ENCODE data around the gene MYOZ3.

MYOZ3 gene

GRCh38 chr5:150644058-150644457 lies 17.0 kb upstream of the MYOZ3 start:
- no peak for DNase-seq

DNA sequence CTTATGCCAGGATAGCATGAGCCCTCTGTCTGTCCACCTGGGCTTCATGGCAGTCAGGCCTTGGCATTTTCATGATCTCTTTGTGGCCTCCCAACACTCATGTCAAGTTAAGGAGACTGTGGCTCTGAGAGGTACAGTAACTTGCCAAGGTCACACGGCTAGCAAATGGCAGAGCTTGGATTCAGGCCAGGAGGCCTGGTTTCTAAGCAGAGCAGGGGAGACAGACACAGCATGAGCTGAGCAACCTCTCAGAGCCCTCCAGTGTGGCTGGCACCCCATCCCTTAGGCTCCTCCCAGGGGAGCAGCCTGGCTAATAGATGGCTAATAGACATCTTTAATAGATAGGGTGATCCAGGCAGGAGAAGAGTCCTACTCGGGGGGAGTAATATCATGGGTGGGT lies 16.5 kb upstream of the MYOZ3 start:
- DNase-seq = no peak

DNA sequence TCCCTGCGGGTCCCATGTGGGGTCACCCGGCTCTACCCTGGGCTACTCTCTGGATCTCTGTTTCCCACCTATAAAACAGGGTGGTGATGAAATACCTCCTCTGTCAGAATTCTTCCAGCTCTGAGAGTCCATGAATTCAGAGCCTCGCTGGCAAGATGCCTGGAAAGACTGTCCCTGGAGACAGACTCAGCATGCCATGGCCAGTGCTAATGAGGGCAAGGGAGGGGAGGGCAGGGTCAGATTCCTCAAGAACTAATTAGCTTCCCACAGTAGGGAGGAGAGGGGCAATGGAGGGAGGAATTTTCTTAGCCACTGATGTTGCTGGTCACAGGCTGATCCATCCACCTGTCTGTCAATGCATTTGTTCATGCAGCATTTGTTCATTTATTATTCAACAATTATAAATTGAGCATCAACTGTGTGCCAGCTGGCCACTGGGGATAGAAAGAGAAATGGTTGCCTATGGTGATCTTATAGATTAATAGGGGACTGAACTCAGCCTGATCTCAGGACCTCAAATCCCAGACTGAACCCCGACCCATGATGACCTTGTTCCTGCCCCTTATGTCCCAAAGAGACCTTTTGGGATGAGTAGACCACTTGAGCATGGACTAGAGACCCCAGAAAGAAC lies 15.9 kb upstream of the MYOZ3 start:
- DNase-seq = no peak

GRCh38 chr5:150647275-150648251 lies 13.5 kb upstream of the MYOZ3 start:
- DNase-seq = no peak

GRCh38 chr5:150648294-150649107 lies 12.6 kb upstream of the MYOZ3 start:
- DNase-seq = no peak

DNA sequence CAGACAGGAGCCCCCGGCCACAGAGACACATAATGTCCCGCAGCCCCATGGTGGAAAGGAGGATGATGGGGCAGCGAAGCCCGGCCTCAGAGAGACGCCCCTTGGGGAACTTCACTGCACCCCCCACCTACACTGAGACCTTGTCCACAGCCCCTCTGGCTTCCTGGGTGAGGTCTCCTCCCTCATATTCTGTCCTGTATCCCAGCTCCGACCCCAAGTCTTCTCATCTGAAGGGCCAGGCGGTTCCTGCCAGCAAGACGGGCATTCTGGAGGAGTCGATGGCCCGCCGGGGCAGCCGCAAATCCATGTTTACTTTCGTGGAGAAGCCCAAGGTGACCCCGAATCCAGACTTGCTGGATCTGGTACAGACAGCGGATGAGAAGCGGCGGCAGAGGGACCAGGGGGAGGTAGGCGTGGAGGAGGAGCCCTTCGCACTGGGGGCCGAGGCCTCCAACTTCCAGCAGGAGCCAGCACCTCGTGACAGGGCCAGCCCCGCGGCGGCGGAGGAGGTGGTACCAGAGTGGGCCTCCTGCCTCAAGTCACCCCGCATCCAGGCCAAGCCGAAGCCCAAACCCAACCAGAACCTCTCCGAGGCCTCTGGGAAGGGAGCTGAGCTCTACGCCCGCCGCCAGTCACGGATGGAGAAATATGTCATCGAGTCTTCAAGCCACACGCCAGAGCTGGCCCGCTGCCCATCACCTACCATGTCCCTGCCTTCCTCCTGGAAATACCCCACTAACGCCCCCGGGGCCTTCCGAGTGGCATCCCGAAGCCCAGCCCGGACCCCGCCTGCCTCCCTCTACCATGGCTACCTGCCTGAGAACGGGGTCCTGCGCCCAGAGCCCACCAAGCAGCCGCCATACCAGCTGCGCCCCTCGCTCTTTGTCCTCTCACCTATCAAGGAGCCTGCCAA lies 11.7 kb upstream of the MYOZ3 start:
- no peak for DNase-seq

DNA sequence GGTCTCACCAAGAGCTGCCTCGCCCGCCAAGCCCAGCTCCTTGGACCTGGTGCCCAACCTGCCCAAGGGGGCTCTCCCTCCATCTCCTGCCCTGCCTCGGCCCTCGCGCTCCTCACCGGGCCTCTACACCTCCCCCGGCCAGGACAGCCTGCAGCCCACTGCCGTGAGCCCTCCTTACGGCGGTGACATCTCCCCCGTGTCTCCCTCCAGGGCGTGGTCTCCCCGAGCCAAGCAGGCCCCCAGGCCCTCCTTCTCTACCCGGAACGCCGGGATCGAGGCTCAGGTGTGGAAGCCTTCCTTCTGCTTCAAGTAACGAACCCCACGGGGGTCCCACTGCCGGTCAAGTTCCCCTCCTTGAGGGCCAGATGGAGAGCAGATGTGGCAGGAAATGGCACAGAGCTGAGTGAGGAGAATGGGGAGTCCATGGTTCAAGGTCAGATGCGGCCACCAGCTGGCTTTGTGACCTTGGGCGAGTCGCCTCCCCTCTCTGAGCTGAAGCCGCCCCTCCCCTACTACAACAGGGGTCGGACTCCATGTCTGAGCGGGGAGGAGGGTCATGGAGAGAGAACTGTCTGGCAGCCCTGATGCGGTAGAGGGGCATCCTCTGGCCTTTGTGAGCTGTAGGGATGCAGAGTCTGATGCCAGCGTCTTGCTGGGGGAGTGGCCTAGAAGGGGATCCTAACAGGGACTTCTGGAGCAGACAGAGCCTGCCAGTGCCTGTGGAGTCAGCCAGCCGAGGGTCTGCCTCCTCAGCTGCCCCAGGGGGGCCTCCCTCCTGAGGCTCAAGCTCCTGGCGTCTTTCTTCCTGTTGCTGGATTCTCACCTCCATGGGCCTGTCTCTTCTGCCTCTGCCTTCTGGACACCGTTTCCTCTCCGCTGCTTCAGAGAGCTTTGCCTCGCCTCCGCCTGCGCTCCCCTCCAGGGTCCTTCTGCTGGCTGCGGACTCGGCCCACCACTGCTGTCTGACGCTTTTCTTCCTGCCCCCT lies 10.7 kb upstream of the MYOZ3 start:
- DNase-seq = no peak

- DNase-seq = no peak
Measured at GRCh38 chr5:150651382-150651781, 9.7 kb upstream of the MYOZ3 start.

DNA sequence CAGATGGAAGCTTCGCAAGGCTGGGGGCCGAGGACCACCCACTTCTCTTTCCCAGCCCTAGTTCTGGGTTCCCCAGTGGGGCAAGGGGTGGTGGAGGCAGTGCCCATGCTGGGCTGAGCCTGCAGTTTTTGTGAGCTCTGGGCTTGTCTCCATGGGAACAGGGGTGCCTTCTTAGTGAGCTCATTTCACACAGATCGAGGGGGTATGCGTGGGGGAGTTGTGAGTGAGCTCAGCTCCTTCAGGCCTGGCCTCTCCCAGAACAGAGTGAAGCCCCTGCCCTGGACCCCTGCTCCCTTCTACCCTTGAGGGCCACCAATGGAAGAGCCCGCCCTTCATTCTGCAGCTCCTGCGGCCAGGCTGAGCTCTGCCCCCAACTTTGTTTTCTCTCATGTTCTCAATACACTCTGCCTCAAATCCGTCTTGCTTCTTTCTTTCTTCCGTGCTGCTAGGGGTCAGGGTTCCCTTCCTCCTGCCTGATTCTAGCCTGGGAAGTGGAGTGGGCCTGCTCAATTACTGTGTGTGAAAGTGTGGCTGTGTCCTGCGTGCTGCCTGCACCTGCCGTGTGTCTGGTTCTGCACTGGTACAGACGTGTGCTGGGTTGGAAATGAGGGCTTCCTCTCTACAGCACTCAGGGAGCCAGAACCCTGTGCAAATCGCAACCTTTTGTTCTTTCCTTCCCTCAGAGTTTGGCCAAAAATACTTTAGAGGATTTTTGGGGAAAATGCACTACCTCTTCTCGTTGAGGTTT lies 9.0 kb upstream of the MYOZ3 start:
- no peak for DNase-seq

DNA sequence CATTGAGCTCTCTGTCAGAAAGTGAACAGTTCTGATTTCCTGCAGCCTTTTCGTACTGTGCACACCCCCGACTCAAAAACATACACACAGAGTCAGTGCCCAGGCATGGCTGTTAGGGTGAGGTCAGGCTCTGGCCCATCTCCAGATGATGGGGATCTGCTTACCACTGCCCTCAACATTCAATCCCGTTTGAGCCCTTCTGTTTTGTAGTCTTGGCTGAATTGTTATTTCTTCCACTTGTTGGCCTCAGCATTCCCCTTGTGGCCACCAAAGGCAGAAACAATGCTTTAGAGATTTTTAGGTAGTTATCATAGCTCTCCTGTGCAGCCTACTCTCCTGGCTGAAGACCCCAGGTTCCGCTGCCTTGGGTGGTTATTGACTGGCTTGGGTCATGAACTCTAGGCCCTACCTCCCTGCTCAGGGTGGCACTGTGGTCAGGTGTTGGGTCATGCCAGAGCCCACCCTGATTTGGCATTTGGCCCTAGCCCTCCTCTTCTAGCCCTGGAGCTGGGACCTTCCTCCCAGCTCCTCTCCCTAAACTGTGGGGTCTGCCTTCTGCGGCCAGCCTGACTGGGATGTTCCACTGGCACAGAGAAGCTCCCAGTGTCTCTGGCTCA lies 7.8 kb upstream of the MYOZ3 start:
- no peak for DNase-seq

DNA sequence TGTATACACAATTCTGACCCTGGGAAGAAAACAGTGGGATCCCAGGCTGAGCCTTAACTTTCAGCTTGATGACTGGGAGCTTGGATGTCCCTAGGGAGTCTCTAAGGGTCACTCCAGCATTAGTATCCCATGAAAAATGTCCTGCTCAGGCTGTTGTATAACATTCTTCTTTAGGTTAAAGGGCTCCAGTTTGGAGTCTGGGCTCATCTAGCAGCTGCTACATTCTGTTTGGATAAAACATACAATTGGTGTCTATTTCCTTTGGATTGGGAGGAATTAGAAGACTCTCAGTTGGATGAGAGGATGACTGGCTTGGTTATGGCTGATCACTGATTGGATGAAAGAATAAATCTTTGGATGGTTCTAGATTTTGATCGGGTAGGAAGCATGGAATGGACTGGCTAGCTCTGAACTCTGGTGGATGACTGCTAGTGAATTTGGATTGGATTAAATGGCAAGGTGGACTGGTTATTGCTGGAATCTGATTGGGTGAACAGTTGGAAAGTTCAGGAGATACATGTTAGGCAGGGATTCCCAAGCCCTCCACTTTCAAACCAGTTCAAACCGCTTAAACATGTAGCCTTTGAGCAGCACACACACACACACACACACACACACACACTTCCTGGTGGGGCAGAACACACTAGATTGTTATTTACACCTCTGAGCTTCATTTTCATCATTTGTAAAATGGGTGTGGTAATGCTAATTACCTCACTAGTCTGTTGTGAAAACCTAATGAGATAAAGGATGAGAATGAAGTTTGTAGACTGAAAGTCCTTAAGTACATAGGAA lies 7.1 kb upstream of the MYOZ3 start:
- DNase-seq = no peak

GRCh38 chr5:150655221-150655620 lies 5.8 kb upstream of the MYOZ3 start:
- DNase-seq = no peak

DNA sequence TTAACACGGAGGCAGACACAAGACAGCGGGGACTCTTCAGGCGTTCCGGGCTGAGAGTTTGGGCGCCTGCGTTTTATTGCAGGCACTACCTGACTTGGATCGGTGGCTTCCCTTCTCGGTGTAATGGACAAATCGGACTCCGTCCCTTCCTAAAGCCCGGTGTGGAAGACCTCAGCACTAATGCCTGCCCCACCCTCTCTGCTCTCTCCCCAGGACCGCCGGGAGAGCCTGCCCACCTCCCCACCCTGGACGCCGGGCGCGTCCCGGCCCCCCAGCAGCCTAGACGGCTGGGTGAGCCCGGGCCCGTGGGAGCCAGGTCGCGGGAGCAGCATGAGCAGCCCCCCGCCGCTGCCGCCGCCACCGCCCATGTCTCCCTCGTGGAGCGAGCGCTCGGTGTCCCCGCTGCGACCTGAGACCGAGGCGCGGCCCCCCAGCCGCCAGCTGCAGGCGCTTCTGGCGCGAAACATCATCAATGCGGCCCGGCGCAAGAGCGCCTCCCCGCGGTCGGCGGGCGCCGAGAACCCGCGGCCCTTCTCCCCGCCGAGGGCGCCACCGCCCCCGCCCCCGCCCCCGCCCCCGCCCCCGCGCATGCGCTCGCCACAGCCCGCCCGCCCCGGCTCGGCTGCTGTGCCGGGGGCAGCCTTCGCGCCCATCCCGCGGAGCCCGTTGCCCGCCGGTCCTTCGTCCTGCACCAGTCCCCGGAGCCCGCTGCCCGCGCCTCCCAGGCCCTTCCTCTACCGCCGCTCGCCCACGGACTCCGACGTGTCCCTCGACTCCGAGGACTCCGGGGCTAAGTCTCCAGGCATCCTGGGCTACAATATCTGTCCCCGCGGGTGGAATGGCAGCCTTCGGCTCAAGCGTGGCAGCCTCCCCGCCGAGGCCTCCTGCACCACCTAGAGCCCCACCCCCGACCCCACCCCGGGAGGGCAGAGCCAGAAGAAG lies 4.6 kb upstream of the MYOZ3 start:
- peak; percentile 90 for DNase-seq

- no peak for DNase-seq
Measured at GRCh38 chr5:150658121-150658520, 2.9 kb upstream of the MYOZ3 start.

- no peak for DNase-seq
Measured at GRCh38 chr5:150658699-150659265, 2.3 kb upstream of the MYOZ3 start.

DNA sequence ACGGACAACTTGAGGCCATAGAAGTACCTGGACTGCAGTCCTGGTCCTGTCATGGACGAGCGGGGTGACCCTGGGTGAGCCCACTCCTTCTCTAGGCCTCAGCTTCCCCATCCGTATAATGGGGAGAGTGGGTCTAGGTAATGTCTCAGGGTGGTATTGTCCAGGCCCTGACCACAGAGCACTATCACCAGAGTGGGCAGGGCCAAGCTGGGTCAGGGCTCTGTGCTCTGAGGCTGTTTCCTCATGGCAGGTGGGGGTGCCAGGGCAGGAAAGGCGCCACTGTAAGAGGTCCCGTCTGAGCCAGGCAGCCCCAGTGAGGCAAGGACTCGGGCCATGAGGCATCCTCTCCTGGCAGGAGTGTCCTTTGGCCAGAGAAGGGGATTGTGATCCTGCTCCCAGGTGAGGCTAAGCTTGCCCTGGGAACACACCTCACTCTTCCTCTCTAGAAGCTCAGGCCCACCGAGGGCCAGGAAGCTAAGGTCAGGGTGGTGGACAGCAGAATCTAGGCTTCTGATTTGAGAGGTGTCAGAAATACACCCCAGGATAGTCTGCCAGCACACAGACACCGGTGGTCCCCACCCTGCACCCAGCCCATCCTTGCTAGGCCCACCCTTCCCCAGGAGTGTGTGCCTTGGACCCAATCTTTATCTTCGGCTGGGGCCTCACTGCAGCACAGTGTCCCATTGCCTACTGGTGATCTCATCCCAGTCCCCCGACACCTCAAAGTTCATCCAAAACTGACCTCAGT lies 1.5 kb upstream of the MYOZ3 start:
- DNase-seq = no peak
